ENCODE measurements around the gene IL31.

IL31 gene

DNA sequence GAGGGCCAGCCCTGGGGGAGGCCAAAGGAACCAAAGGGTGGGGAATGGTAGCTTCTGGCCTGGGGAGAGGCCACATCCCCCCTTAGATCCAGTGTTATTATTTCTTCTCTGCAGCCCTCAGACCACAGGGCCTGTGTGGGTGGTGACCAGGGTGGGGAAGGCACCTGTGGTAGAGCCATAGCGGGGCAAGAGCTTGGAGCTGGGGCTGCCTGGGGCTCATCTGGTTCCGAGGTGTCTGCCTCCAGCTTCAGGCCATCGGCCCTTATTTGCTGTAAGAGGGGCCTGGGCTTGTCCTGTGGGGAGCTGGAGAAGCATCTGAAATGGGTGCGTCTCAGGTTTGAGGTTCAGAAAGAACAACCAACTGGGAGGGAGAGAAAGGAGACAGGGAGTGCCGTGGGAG is 27.4 kb upstream of the IL31 start:
- Mint-ChIP-seq H3K36me3 (no peaks in the 10 kb centered on the region), H3K4me3 (no peak overlapping the region), H3K27ac (no peak overlapping the region), H3K27me3 (peaks cover 20% of the 10 kb centered on the region), H3K9me3 (no peaks in the 10 kb centered on the region), H3K4me1 (peaks cover 7% of the 10 kb centered on the region)
- no peak for ATAC-seq (ENCODE audit: low read depth)
- no peak for DNase-seq (ENCODE audit: low spot score in 2 of 2)

DNA sequence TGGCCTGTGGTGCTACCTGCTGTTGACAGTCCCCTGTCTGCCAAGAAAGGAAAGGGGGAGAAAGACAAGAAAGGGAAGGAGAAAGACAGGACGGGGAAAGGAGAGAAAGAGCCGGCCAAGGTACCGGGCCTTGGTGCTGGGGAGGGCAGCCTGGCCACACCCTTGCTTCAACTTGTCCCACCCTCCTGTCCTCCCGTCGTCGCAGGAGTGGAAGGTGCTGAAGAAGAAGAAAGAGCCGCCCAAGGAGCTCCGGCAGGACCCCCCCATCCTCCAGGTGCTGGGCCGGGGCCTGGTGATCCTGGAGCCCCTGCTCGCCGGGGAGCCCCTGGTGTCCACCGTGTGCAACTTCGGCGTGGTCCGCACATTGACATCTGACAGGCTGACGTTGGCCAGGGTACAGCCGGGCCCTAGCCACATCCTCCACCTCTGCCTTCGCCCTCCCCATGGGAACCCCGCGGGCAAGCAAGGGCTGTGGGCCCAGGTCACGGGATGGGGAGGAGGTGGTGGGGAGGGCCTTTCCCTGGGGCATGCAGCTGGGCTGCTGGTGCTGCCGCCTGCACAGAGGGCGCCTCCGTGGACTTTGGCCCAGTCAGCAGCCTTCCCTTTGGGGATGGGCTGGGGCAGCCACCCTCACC is 26.6 kb upstream of the IL31 start:
- H3K4me1 Mint-ChIP-seq, result peaks cover 7% of the 10 kb centered on the region

DNA sequence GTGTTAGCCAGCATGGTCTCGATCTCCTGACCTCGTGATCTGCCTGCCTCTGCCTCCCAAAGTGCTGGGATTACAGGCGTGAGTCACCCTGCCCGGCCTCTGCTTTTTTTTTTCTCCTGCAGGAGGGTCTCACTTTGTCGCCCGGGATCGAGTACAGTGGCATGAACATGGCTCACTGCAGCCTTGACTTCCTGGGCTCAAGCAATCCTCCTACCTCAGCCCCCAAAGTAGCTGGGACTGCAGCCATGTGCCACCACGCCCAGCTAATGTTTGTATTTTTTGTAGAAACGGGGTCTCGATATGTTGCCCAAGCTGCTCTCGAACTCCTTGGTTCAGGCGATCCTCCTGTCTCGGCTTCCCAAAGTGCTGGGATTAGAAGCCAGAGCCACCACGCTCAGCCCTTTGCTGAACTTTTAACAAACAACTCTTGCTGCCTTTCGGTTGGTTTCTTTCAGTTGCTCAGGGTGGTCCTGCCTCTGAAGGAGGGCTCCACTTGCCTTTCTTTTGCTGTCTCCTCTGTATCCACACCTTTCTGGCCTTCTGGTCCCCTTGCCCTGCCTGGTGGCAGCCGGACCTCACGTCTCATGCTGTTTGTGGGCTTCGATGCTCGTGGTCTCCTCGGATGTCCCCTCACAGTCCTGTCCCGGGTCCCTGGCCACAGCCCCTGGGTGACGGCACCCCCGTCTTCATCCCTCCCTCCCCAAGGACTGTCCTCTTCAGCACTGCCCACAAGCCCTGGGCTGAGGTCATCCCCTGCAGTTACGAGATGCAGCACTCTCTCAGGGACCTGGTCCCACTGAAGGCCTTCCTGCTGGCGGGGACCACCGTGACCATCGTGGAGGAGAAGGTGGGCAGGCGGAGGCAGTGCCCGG is 25.7 kb upstream of the IL31 start:
- ATAC-seq (ENCODE audit: low read depth), result no peak
- DNase-seq (ENCODE audit: low spot score in 2 of 2), result no peak
- Mint-ChIP-seq H3K36me3 (peaks cover 3% of the 10 kb centered on the region), H3K4me1 (peaks cover 3% of the 10 kb centered on the region), H3K27ac (no peak overlapping the region), H3K27me3 (peaks cover 17% of the 10 kb centered on the region), H3K9me3 (peaks cover 6% of the 10 kb centered on the region), H3K4me3 (no peak overlapping the region)

More for the DNA sequence above, 26.6 kb upstream of the IL31 start:
- H3K4me3 Mint-ChIP-seq, result no peak overlapping the region
- H3K9me3 Mint-ChIP-seq, result peaks cover 1% of the 10 kb centered on the region
- H3K27ac Mint-ChIP-seq, result no peak overlapping the region
- H3K27me3 Mint-ChIP-seq, result peaks cover 20% of the 10 kb centered on the region
- H3K36me3 Mint-ChIP-seq, result peaks cover 1% of the 10 kb centered on the region
- DNase-seq (ENCODE audit: low spot score in 2 of 2), result no peak
- no peak for ATAC-seq (ENCODE audit: low read depth)

DNA sequence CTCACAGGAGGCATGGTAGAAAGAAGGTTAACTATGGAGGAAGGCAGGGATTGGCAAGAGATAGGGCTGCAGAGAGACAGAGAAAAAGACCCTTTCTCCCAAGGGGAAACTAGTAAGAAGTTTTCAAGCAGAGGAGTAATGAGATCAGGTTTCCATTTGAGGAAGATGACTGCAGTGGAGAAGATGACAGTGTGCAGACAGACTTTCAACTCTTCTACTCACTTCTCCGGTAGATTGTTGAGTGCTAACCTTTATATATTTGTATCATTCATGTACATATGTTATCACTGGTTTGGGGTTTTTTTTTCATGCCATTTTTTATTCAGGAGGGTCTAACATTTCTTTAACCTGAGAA is 23.6 kb upstream of the IL31 start:
- ATAC-seq (ENCODE audit: low read depth), result no peak
- Mint-ChIP-seq H3K4me3 (no peak overlapping the region), H3K27me3 (peaks cover 18% of the 10 kb centered on the region), H3K36me3 (peaks cover 3% of the 10 kb centered on the region), H3K4me1 (no peaks in the 10 kb centered on the region), H3K9me3 (peaks cover 6% of the 10 kb centered on the region), H3K27ac (no peak overlapping the region)
- no peak for DNase-seq (ENCODE audit: low spot score in 2 of 2)

DNA sequence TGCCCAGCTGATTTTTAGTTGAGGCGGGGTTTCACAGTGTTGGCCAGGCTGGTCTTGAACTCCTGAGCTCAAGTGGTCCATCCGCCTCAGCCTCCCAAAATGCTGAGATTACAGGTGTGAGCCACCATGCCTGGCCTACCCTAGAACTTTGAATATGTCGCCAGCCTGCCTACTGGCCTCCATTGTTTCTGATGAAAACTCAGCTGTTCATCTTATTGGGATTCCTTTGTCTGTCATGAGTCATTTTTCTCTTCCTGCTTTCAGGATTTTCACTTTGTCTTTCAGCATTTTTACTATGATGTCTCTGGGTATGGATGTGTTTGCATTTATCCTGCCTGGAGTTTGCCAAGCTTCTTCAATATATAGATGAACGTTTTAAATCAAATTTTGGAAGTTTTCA is 21.4 kb upstream of the IL31 start:
- Mint-ChIP-seq H3K36me3 (peaks cover 3% of the 10 kb centered on the region), H3K4me3 (no peak overlapping the region), H3K9me3 (peaks cover 6% of the 10 kb centered on the region), H3K27me3 (peaks cover 19% of the 10 kb centered on the region), H3K4me1 (no peaks in the 10 kb centered on the region), H3K27ac (no peak overlapping the region)
- no peak for ATAC-seq (ENCODE audit: low read depth)
- no peak for DNase-seq (ENCODE audit: low spot score in 2 of 2)

DNA sequence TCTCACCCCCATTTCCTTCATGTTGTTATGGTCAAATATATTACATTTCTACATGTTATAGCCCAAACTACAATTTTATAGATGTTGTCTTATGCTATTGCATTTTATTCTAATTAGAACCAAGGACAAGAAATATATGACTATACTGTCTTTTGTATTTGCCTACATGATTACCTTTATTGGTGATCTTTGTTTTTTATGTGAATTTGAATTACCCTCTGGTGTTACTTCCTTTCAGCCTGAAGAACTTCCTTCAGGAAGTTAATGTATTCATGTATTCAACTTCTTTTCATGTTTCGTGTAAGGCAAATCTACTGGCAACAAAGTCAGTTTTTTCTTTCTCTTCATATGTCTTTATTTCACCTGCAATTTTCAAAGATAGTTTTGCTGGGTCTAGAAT is 20.8 kb upstream of the IL31 start:
- Mint-ChIP-seq H3K4me3 (no peak overlapping the region), H3K9me3 (peaks cover 6% of the 10 kb centered on the region), H3K36me3 (peaks cover 3% of the 10 kb centered on the region), H3K4me1 (no peaks in the 10 kb centered on the region), H3K27ac (no peak overlapping the region), H3K27me3 (peaks cover 15% of the 10 kb centered on the region)
- no peak for ATAC-seq (ENCODE audit: low read depth)
- DNase-seq (ENCODE audit: low spot score in 2 of 2), result no peak

DNA sequence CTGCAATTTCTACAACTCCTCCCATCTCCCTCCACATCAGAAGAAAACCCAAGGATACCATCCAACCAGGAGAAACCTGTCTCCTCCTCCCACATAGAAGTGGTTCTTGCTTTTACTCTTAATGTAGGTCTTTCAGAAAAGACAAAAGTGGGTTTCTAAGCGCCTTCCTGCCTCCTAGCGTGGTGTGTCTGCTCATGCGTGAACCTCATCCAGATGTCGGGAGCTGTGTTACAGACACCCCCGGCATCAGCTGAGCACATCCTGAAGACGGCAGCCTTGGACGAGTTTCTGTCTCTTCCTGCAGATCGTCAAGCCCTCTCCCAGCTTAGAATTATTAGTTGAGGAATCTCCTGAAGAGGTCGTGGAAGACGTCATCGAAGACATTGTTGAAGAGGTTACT is 18.4 kb upstream of the IL31 start:
- H3K4me3 Mint-ChIP-seq, result no peak overlapping the region
- H3K9me3 Mint-ChIP-seq, result peaks cover 6% of the 10 kb centered on the region
- no peak for DNase-seq (ENCODE audit: low spot score in 2 of 2)
- H3K27me3 Mint-ChIP-seq, result peaks cover 10% of the 10 kb centered on the region
- H3K27ac Mint-ChIP-seq, result no peak overlapping the region
- no peak for ATAC-seq (ENCODE audit: low read depth)
- H3K4me1 Mint-ChIP-seq, result no peaks in the 10 kb centered on the region
- peaks cover 3% of the 10 kb centered on the region for H3K36me3 Mint-ChIP-seq

DNA sequence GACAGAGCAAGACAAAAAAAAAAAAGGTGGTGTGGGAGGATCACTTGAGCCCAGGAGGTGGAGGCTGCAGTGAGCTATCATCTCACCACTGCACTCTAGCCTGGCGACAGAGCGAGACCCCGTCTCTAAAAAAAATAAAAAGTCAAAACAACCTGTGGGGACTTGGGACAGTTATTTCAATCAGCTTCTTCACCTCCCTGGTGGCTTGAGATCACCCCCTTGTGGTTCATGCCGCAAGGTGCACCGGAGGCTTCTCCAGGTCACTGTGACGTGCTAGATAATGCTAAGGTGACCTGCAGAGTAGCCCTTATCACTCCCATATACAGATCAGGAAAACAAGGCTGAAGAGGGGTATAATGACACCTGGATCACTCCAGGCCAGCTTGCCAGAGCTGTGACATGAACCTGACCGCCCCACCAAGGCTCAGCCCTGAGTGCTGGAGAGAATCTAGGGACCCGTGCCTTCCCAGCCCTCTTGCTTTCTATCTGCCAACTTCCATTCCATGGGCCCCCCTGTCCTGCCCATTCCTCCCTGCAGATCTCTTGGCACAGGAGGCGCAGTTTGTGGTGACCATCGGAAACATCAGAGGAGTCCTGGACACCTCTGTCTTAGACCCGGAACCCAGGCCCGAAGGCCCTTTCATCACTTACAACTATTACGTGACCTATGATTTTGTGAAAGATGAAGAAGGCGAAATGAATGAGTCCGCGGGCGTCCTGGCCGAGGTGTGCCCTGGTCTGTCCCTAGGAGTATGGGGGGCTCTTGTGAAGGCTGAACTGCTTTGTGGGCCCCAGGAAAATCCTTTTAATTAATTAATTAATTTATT is 17.0 kb upstream of the IL31 start:
- H3K27me3 Mint-ChIP-seq, result peaks cover 6% of the 10 kb centered on the region
- H3K4me3 Mint-ChIP-seq, result no peak overlapping the region
- peak; percentile 63 to 65 for DNase-seq (ENCODE audit: low spot score in 2 of 2)
- no peaks in the 10 kb centered on the region for H3K4me1 Mint-ChIP-seq
- peaks cover 6% of the 10 kb centered on the region for H3K9me3 Mint-ChIP-seq
- peaks cover 3% of the 10 kb centered on the region for H3K36me3 Mint-ChIP-seq
- peak; percentile 93 for ATAC-seq (ENCODE audit: low read depth)
- no peak overlapping the region for H3K27ac Mint-ChIP-seq

DNA sequence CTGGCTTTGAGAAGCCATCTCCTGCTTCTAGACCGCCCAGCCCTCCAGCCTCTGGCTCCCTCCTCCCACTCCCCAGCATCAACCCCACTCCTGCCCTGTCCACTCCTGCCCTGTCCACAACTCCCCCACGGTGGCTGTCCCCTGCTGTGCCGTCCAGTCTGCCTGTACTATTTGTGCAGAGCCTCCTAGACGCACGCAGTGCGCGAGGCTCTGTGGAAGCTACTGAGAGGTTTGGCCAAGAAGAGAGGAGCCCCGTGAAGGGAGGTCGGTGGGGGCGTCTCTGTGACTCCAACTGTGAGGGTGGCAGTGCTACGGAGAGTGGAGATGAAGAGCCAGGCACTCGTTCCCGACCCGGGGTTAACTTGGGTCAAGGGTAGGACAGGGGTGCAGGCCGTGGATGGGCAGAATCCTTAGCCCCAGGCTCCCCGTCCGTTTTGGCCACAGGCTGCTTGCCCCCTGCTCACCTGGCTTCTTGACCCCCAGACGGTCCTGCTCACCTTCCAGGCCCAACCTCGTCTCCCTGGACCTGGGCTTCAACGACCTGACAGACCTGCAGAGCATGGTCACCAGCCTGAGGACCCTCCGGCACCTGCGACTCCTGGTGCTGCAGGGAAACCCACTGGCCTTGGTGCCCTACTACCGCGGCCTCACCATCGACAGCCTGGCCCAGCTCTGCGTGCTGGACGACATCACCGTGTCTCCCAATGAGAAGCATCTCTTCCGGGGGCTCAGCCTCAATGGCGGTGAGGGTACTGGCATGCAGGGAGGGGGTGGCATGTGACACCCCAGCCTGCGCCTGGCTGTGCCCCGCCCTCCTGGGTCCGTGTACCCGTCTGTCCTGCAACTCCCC is 15.8 kb upstream of the IL31 start:
- no peak for ATAC-seq (ENCODE audit: low read depth)
- H3K27me3 Mint-ChIP-seq, result peaks cover 6% of the 10 kb centered on the region
- no peak overlapping the region for H3K27ac Mint-ChIP-seq
- no peaks in the 10 kb centered on the region for H3K36me3 Mint-ChIP-seq
- H3K4me1 Mint-ChIP-seq, result peaks cover under 1% of the 10 kb centered on the region
- no peak overlapping the region for H3K4me3 Mint-ChIP-seq
- no peak for DNase-seq (ENCODE audit: low spot score in 2 of 2)
- peaks cover under 1% of the 10 kb centered on the region for H3K9me3 Mint-ChIP-seq

DNA sequence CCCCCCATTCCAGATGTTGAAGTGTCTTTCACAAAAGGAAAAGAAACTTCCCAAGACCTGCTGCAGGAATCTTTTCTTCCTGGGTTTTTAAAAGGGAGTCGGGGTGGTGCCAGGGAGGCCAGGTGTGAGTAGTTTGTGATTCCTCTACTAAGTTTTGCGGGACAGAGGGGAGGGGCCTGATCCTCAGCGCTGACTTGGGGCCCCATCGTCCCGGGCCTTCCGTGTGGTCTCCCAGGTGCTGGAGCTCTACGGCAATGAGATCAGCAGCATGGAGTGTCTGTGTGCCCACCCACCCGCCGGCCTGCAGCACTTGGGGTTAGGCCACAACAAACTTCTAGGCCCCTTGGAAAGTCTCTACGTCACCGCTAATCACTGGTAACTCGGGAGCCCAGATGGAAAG is 13.4 kb upstream of the IL31 start:
- ATAC-seq (ENCODE audit: low read depth) (no peak), DNase-seq (ENCODE audit: low spot score in 2 of 2) (no peak)
- Mint-ChIP-seq H3K27ac (no peak overlapping the region), H3K27me3 (peaks cover 6% of the 10 kb centered on the region), H3K9me3 (no peaks in the 10 kb centered on the region), H3K4me1 (peaks cover 12% of the 10 kb centered on the region), H3K4me3 (no peak overlapping the region), H3K36me3 (no peaks in the 10 kb centered on the region)

DNA sequence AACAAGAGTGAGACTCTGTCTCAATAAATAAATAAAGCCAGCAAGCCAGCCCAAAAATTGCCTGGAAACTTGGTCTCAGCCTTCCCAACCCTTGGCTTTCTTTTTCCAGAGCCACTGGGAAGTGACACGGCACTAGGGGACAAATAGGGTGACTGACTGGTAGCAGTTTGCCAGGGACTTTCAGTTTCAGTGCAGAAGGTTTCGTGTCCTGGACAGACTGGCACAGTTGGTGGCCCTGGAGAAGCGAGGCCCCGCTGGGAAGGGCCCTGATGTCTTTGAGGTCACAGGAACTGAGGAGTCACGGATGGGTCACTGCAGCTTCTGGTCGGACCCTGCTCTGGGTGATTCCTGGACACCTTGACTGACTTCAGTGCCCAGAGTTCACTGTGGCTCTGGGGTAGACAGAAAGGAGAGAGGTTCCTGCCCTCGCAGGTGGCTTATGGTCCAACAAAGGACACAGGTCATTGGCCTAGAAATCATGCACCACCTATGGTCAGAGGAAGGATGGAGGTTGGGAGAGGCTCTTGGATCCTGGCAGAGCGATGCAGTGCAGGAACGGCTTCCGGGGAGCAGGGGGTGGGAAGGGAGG is 11.6 kb upstream of the IL31 start:
- H3K9me3 Mint-ChIP-seq, result no peaks in the 10 kb centered on the region
- no peak for ATAC-seq (ENCODE audit: low read depth)
- H3K4me3 Mint-ChIP-seq, result no peak overlapping the region
- H3K27ac Mint-ChIP-seq, result no peak overlapping the region
- DNase-seq (ENCODE audit: low spot score in 2 of 2), result no peak
- H3K27me3 Mint-ChIP-seq, result peaks cover 7% of the 10 kb centered on the region
- no peaks in the 10 kb centered on the region for H3K36me3 Mint-ChIP-seq
- peaks cover 12% of the 10 kb centered on the region for H3K4me1 Mint-ChIP-seq

DNA sequence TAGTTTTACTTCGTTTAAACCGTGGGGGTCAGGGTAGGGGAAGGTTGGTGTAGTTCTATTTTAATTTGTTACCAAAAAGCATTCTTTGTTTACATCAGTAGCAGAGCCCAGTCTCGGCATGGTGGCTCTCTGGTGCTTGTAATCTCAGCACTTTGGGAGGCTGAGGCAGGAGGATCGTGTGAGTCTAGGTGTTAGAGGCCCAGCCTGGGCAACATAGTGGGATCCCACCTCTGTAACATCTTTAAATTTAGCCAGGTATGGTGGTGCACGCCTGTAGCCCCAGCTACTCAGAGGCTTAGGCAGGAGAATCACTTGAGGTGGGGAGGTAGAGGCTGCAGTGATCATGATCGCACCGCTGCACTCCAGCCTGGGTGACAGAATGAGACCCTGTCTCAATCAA is 11.1 kb upstream of the IL31 start:
- H3K27ac Mint-ChIP-seq, result peak overlapping the region; percentile 6
- H3K27me3 Mint-ChIP-seq, result peaks cover 6% of the 10 kb centered on the region
- DNase-seq (ENCODE audit: low spot score in 2 of 2), result no peak
- no peaks in the 10 kb centered on the region for H3K36me3 Mint-ChIP-seq
- no peak for ATAC-seq (ENCODE audit: low read depth)
- H3K9me3 Mint-ChIP-seq, result no peaks in the 10 kb centered on the region
- H3K4me1 Mint-ChIP-seq, result peaks cover 12% of the 10 kb centered on the region
- H3K4me3 Mint-ChIP-seq, result peak overlapping the region; percentile 58

DNA sequence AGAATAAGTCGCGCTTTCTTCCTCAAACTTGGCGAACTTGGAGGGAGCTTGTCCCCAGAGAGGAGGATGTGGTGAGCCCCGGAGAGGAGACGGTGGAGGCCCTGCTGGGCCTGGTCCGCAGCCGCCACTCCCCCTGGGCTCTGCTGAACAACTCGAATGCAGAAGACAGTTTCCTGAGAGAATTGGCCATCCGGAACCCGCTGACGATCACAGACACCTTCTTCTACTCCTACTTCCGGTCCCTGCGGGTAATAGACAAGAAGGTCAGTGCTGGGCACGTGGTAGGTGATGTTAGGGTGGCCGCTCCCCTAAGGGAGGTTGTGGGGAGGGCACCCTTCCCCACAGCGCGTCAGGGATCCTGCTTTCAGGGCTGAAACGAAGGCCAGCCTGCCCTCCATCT is 10.5 kb upstream of the IL31 start:
- Mint-ChIP-seq H3K36me3 (no peaks in the 10 kb centered on the region), H3K9me3 (no peaks in the 10 kb centered on the region), H3K4me1 (peaks cover 12% of the 10 kb centered on the region), H3K27ac (peak overlapping the region; percentile 6), H3K4me3 (peak overlapping the region; percentile 63), H3K27me3 (peaks cover 8% of the 10 kb centered on the region)
- DNase-seq (ENCODE audit: low spot score in 2 of 2), result no peak
- ATAC-seq (ENCODE audit: low read depth), result peak; percentile 55

Data from memory B cell (primary cell).